DND-41 (cell line): ENCODE measurements around the gene POLRMT.

Experiments used
- CTCF ChIP-seq: IDR thresholded peaks from 2 replicates; pipeline ENCODE4 v1.5.1; 2012; ENCODE audit warnings: borderline replicate concordance, low read length, moderate library complexity, mild to moderate bottlenecking; ENCODE audit not compliant: poor library complexity, severe bottlenecking; ENCODE audit errors: extremely low read depth
- EZH2 ChIP-seq: IDR thresholded peaks from 3 replicates; pipeline ENCODE4 v1.6.1; 2012; ENCODE audit warnings: borderline replicate concordance, low read depth, mild to moderate bottlenecking, moderate library complexity, low read length, inconsistent platforms; ENCODE audit not compliant: severe bottlenecking

DNA sequence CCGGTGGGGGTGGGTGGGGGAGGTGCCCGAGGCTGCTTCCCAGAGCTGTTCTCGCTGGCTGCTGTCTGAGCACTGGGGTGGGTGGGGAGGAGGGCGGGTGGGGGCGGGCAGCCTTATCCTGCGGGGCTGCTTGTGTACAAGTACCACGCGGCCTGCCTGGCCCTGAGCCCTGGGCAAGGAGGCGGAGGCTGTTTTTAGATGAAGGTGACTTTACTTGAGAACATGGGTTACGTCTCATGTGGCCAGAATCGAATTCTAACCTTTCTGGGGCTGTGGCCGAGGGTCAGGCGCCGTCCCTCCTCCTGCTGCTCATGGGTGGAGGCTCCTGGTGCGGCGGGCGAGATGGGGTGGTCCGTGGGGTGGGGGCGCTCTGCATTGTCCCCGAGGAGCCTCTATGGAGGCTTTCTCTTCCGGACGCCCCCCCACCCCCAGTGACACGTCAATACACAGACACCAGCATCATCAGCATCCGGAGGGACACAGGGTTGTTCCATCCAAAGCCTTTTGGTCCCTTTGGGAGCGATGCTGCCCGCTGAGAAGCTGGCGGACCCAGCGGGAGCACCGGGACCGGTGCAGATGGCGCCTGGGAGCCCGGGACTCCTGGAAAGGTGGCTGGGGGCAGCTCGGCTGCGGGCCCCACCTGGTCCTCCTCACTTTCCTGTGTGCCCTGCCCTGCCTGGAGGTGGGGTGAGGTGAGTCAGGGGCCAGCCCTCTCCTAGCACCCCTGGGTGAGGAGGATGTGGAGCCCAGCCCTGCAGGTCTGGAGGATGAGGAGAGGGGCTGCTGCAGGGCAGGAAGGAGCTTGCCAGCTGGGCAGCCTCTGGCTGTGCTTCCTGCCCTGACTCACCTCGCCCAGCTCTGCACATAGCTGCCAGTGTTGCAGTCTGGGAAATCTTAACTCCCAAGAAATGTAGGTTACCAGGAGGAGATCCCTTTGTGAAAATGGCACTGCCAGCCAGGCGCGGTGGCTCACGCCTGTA is 57.5 kb downstream of the POLRMT start:
- TF ChIP-seq CTCF = no peak
- TF ChIP-seq EZH2 = no peak
